PFSK-1 (cell line): ENCODE results near the gene FOXB2.

Source experiments
- FOXP2 ChIP-seq: optimal IDR thresholded peaks from 2 replicates; pipeline ENCODE3; 2011; ENCODE audit warnings: borderline replicate concordance, control low read depth, inconsistent platforms; ENCODE audit not compliant: insufficient read depth; ENCODE audit errors: extremely low read length, extremely low read depth
- POLR2AphosphoS5 ChIP-seq: IDR thresholded peaks from 2 replicates; pipeline ENCODE4 v1.6.1; 2012; ENCODE audit warnings: low read depth, mild to moderate bottlenecking, control low read depth, low read length, moderate library complexity
- REST ChIP-seq, 2 experiments: IDR thresholded peaks; 2 replicates each; pipeline versions ENCODE4 v1.6.1 to v1.8.0; 2011 to 2012; ENCODE audit warnings: low read depth in 2 of 2, low read length in 2 of 2, control low read depth in 1 of 2, inconsistent platforms in 1 of 2, mild to moderate bottlenecking in 1 of 2, moderate library complexity in 1 of 2; ENCODE audit not compliant: insufficient read depth in 1 of 2
- SIN3A ChIP-seq: IDR thresholded peaks from 2 replicates; pipeline ENCODE4 v1.6.1; 2012; ENCODE audit warnings: mild to moderate bottlenecking, low read length, moderate library complexity, borderline replicate concordance; ENCODE audit not compliant: insufficient read depth
- TAF1 ChIP-seq: IDR thresholded peaks from 2 replicates; pipeline ENCODE4 v1.6.1; 2012; ENCODE audit warnings: low read length, control low read depth, borderline replicate concordance; ENCODE audit not compliant: insufficient read depth

GRCh38 chr9:77023726-77024125 is 4.3 kb downstream of the FOXB2 start:
- no peak for TF ChIP-seq SIN3A
- no peak for TF ChIP-seq POLR2AphosphoS5
- no peak for TF ChIP-seq REST (IDR thresholded peaks at IDR 0.05; ENCODE audit: insufficient read depth in 1 of 2, low read depth in 2 of 2, low read length in 2 of 2)
- no peak for TF ChIP-seq TAF1
- TF ChIP-seq FOXP2, result no peak
